OCI-LY3 (cell line): Measurements from ENCODE around the gene UNC5CL.

Experiments
- CTCF ChIP-seq: fragments of 200-600, 300-600 bp; sonication (generic); IDR thresholded peaks from 2 replicates; pipeline ENCODE4 v1.5.1; 2014; ENCODE audit warnings: antibody characterized with exemption, low read length, low read depth
- EZH2phosphoT487 ChIP-seq: fragments of 200-600 bp; shearing (Covaris generic); IDR thresholded peaks from 2 replicates; pipeline ENCODE4 v1.6.1; 2018; ENCODE audit warnings: antibody characterized with exemption, mixed run types, low read depth

- TF ChIP-seq CTCF = no peak
- no peak for TF ChIP-seq EZH2phosphoT487
Observed at GRCh38 chr6:41071923-41072835, 33.2 kb upstream of the UNC5CL start, which contains the start of gene OARD1.
